ENCODE data around the gene PSMG2.

The PSMG2 gene

GRCh38 chr18:12702221-12703095, at the start of gene PSMG2, which contains the start of gene CEP76:
TSS of gene PSMG2 (plus strand) at chr18:12703042. CDS start at chr18:12703108, 66 bp downstream.
TSS of gene CEP76 (minus strand) at chr18:12702723. CDS start at chr18:12702548, 175 bp downstream.
- Mint-ChIP-seq H3K27ac (peak within 1 kb of the TSS; percentile 97), H3K27me3 (ENCODE audit: low read depth) (no peaks in the 10 kb centered on the region), H3K4me1 (ENCODE audit: low read depth) (peaks cover 41% of the 10 kb centered on the region), H3K4me3 (peak within 1 kb of the TSS; percentile 95), H3K36me3 (ENCODE audit: low read depth) (peaks cover 25% of the 10 kb centered on the region), H3K9me3 (no peaks in the 10 kb centered on the region)

- Mint-ChIP-seq H3K36me3 (ENCODE audit: low read depth) (peaks cover 3% of the 10 kb centered on the region), H3K4me3 (peak overlapping the region; percentile 76), H3K9me3 (no peaks in the 10 kb centered on the region), H3K4me1 (ENCODE audit: low read depth) (peaks cover 22% of the 10 kb centered on the region), H3K27ac (no peak overlapping the region), H3K27me3 (ENCODE audit: low read depth) (peaks cover 32% of the 10 kb centered on the region)
Observed at GRCh38 chr18:12654971-12655370, 47.9 kb upstream of the PSMG2 start.

- peaks cover 4% of the 10 kb centered on the region for H3K36me3 Mint-ChIP-seq (ENCODE audit: low read depth)
- H3K4me3 Mint-ChIP-seq, result peak overlapping the region; percentile 66
- H3K9me3 Mint-ChIP-seq, result no peaks in the 10 kb centered on the region
- H3K27me3 Mint-ChIP-seq (ENCODE audit: low read depth), result peaks cover 32% of the 10 kb centered on the region
- peak overlapping the region; percentile 12 for H3K27ac Mint-ChIP-seq
- peaks cover 22% of the 10 kb centered on the region for H3K4me1 Mint-ChIP-seq (ENCODE audit: low read depth)
Observed at GRCh38 chr18:12656605-12656937, 46.3 kb upstream of the PSMG2 start.

- Mint-ChIP-seq H3K4me3 (peak overlapping the region; percentile 66), H3K4me1 (ENCODE audit: low read depth) (peaks cover 22% of the 10 kb centered on the region), H3K27me3 (ENCODE audit: low read depth) (peaks cover 32% of the 10 kb centered on the region), H3K36me3 (ENCODE audit: low read depth) (peaks cover 4% of the 10 kb centered on the region), H3K9me3 (no peaks in the 10 kb centered on the region), H3K27ac (peak overlapping the region; percentile 12)
Observed at GRCh38 chr18:12656938-12657683, 45.7 kb upstream of the PSMG2 start.

GRCh38 chr18:12657684-12658425, 45.0 kb upstream of the PSMG2 start, which contains the start of gene SPIRE1:
TSS of gene SPIRE1 (minus strand) at chr18:12658107. CDS start at chr18:12657866, 241 bp downstream.
- Mint-ChIP-seq H3K4me1 (ENCODE audit: low read depth) (peaks cover 20% of the 10 kb centered on the region), H3K36me3 (ENCODE audit: low read depth) (peaks cover 4% of the 10 kb centered on the region), H3K4me3 (peak within 1 kb of the TSS; percentile 72), H3K27me3 (ENCODE audit: low read depth) (peaks cover 28% of the 10 kb centered on the region), H3K27ac (peak within 1 kb of the TSS; percentile 3), H3K9me3 (no peaks in the 10 kb centered on the region)

- Mint-ChIP-seq H3K36me3 (ENCODE audit: low read depth) (peaks cover 4% of the 10 kb centered on the region), H3K4me1 (ENCODE audit: low read depth) (peaks cover 14% of the 10 kb centered on the region), H3K4me3 (peak overlapping the region; percentile 72), H3K27ac (peak overlapping the region; percentile 3), H3K27me3 (ENCODE audit: low read depth) (peaks cover 28% of the 10 kb centered on the region), H3K9me3 (no peaks in the 10 kb centered on the region)
Observed at GRCh38 chr18:12658426-12659138, 44.3 kb upstream of the PSMG2 start.

GRCh38 chr18:12659904-12660605, 42.8 kb upstream of the PSMG2 start:
- Mint-ChIP-seq H3K27me3 (ENCODE audit: low read depth) (peaks cover 24% of the 10 kb centered on the region), H3K27ac (no peak overlapping the region), H3K36me3 (ENCODE audit: low read depth) (peaks cover 4% of the 10 kb centered on the region), H3K4me3 (no peak overlapping the region), H3K4me1 (ENCODE audit: low read depth) (peaks cover 12% of the 10 kb centered on the region), H3K9me3 (no peaks in the 10 kb centered on the region)

- no peaks in the 10 kb centered on the region for H3K4me1 Mint-ChIP-seq (ENCODE audit: low read depth)
- no peaks in the 10 kb centered on the region for H3K27me3 Mint-ChIP-seq (ENCODE audit: low read depth)
- no peaks in the 10 kb centered on the region for H3K36me3 Mint-ChIP-seq (ENCODE audit: low read depth)
- no peak overlapping the region for H3K27ac Mint-ChIP-seq
- no peak overlapping the region for H3K4me3 Mint-ChIP-seq
- no peaks in the 10 kb centered on the region for H3K9me3 Mint-ChIP-seq
Observed at GRCh38 chr18:12668041-12668440, 34.8 kb upstream of the PSMG2 start.

GRCh38 chr18:12679183-12679786, 23.6 kb upstream of the PSMG2 start:
- H3K27ac Mint-ChIP-seq, result peak overlapping the region; percentile 56
- H3K9me3 Mint-ChIP-seq, result no peaks in the 10 kb centered on the region
- no peaks in the 10 kb centered on the region for H3K27me3 Mint-ChIP-seq (ENCODE audit: low read depth)
- H3K4me1 Mint-ChIP-seq (ENCODE audit: low read depth), result peaks cover 10% of the 10 kb centered on the region
- peaks cover 9% of the 10 kb centered on the region for H3K36me3 Mint-ChIP-seq (ENCODE audit: low read depth)
- H3K4me3 Mint-ChIP-seq, result no peak overlapping the region

GRCh38 chr18:12686100-12686499, 16.7 kb upstream of the PSMG2 start:
- Mint-ChIP-seq H3K9me3 (no peaks in the 10 kb centered on the region), H3K4me3 (no peak overlapping the region), H3K36me3 (ENCODE audit: low read depth) (peaks cover 9% of the 10 kb centered on the region), H3K27ac (no peak overlapping the region), H3K27me3 (ENCODE audit: low read depth) (no peaks in the 10 kb centered on the region), H3K4me1 (ENCODE audit: low read depth) (peaks cover 6% of the 10 kb centered on the region)

- Mint-ChIP-seq H3K4me3 (no peak overlapping the region), H3K36me3 (ENCODE audit: low read depth) (peaks cover 17% of the 10 kb centered on the region), H3K4me1 (ENCODE audit: low read depth) (peaks cover 22% of the 10 kb centered on the region), H3K9me3 (no peaks in the 10 kb centered on the region), H3K27ac (no peak overlapping the region), H3K27me3 (ENCODE audit: low read depth) (no peaks in the 10 kb centered on the region)
Observed at GRCh38 chr18:12689256-12689850, 13.5 kb upstream of the PSMG2 start.

GRCh38 chr18:12692206-12692605, 10.6 kb upstream of the PSMG2 start:
- no peaks in the 10 kb centered on the region for H3K27me3 Mint-ChIP-seq (ENCODE audit: low read depth)
- H3K4me3 Mint-ChIP-seq, result no peak overlapping the region
- H3K4me1 Mint-ChIP-seq (ENCODE audit: low read depth), result peaks cover 22% of the 10 kb centered on the region
- peak overlapping the region; percentile 8 for H3K27ac Mint-ChIP-seq
- H3K36me3 Mint-ChIP-seq (ENCODE audit: low read depth), result peaks cover 21% of the 10 kb centered on the region
- no peaks in the 10 kb centered on the region for H3K9me3 Mint-ChIP-seq

- H3K4me3 Mint-ChIP-seq, result no peak overlapping the region
- H3K27me3 Mint-ChIP-seq (ENCODE audit: low read depth), result no peaks in the 10 kb centered on the region
- peaks cover 24% of the 10 kb centered on the region for H3K4me1 Mint-ChIP-seq (ENCODE audit: low read depth)
- H3K9me3 Mint-ChIP-seq, result no peaks in the 10 kb centered on the region
- H3K36me3 Mint-ChIP-seq (ENCODE audit: low read depth), result peaks cover 23% of the 10 kb centered on the region
- H3K27ac Mint-ChIP-seq, result no peak overlapping the region
Observed at GRCh38 chr18:12694032-12694431, 8.8 kb upstream of the PSMG2 start.

All from T-helper 1 cell treated with Interleukin-12 subunit alpha and Interleukin-12 subunit beta and Interleukin-4 antibody, amounts not matched to agents 30 μg/mL and 1 μg/mL, for 36 hours (primary cell).